ENCODE results near the gene CHCHD4. TPM values are rescaled to one million over a fixed set of nuclear protein-coding genes. Genes with fewer than 3 reads are reported as not detected.

The CHCHD4 gene
- total and polyA plus RNA-seq, 2 experiments from 2014 or later = 31.1 to 39.2 TPM

DNA sequence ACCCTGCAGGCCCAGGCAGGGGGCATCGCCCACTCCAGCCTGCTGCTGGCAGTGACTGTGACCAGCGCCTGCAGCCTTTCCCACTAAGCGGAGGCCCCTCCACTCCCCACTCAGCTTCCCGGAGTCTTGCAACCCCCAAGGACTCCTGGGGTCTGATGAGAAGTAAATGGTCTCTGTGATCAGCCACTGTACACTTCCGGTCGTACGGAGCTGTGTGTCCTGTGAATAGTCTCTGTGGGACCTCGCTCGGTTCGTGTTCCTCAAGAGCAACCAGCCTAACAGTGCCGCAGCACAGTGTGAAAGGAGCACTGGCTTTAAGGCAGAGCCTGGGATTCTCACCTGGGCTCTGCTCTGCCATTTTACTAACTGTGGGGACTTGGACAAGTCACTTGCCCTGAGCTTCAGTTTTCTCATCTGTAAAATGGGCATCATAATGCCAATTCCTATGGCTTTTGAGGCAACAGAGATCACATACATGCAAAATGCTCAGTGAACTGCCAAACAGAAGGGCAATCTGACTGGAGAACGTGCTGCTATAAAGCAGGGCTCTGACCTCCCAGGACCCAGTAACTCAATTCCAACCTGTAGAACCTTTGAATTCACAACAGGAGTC is 26.9 kb upstream of the CHCHD4 start:
- TF ChIP-seq EZH2 (IDR thresholded peaks at IDR 0.05; ENCODE audit: low read depth, unreplicated experiment) (no peak), ZNF114 (CRISPR knock-in tag; IDR thresholded peaks at IDR 0.05) (no peak)
- TF ChIP-seq, protein P1, sequence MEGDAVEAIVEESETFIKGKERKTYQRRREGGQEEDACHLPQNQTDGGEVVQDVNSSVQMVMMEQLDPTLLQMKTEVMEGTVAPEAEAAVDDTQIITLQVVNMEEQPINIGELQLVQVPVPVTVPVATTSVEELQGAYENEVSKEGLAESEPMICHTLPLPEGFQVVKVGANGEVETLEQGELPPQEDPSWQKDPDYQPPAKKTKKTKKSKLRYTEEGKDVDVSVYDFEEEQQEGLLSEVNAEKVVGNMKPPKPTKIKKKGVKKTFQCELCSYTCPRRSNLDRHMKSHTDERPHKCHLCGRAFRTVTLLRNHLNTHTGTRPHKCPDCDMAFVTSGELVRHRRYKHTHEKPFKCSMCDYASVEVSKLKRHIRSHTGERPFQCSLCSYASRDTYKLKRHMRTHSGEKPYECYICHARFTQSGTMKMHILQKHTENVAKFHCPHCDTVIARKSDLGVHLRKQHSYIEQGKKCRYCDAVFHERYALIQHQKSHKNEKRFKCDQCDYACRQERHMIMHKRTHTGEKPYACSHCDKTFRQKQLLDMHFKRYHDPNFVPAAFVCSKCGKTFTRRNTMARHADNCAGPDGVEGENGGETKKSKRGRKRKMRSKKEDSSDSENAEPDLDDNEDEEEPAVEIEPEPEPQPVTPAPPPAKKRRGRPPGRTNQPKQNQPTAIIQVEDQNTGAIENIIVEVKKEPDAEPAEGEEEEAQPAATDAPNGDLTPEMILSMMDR (conservative IDR thresholded peaks at IDR 0.05; ENCODE audit: low read depth in 2 of 2) = no peak
- Histone ChIP-seq H3K9me2 (ENCODE audit: insufficient read depth) (no peaks in the 10 kb centered on the region), H4K20me1 (replicated peaks; ENCODE audit: insufficient read depth) (peaks cover 8% of the 10 kb centered on the region), H3K36me3 (ENCODE audit: insufficient read depth) (peaks cover 3% of the 10 kb centered on the region), H3K4me1 (ENCODE audit: insufficient read depth) (peaks cover 8% of the 10 kb centered on the region), H3K79me2 (replicated peaks; ENCODE audit: insufficient read depth) (no peaks in the 10 kb centered on the region), H3F3A (replicated peaks; ENCODE audit: low read depth) (no peaks in the 10 kb centered on the region), H3K27ac (ENCODE audit: low read depth) (no peak overlapping the region), H3K4me3 (no peak overlapping the region), H3K27me3 (ENCODE audit: insufficient read depth) (no peaks in the 10 kb centered on the region), H3K4me2 (no peak overlapping the region), H2AFZ (no peak overlapping the region)
- Mint-ChIP-seq H3K4me3 (no peak overlapping the region), H3K4me1 (peaks cover 17% of the 10 kb centered on the region), H3K27ac (no peak overlapping the region), H3K36me3 (ENCODE audit: low read depth) (peaks cover 47% of the 10 kb centered on the region), H3K27me3 (ENCODE audit: insufficient read depth, low read depth, poor library complexity) (peaks cover 11% of the 10 kb centered on the region), H3K9me3 (no peaks in the 10 kb centered on the region)
- no peak for ATAC-seq
- no peak for DNase-seq (ENCODE audit: low spot score)

DNA sequence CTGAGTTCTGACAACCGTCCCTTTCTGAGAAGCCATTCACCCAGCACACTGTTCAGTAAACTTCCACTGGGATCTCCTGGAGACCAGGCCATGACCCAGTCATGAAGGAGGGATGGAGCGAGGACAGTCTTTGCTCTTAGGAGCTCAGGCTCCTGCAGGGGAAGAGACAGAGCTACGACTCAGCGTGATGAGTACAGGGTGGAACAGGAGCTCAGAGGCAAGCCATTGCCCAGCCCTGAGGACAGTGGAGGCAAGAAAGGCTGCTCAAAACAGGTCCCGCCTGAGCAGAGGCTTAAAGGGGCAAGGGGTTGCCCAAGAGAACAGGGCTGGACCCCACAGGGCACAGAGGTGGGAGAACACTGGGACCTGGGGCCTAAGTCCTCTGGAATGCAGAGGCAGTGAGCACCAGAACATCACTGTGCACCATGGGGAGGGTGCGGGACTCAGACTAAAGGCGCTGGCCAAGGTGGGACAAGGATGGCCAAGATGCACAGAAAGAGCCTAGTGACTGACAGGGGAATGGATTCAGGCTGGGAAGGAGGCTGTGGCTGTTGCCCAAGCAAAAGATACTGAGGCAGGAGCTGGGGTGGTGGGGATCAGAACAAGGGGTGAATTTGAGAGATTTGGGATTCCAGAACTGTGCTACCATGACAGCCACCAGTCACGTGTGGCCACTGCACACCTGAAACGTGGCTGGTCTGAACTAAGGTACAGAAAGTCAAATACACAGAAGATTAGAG is 26.0 kb upstream of the CHCHD4 start:
- H3K27ac Mint-ChIP-seq = no peak overlapping the region
- TF ChIP-seq CREB1 (CRISPR knock-in tag; IDR thresholded peaks at IDR 0.05; ENCODE audit: low read depth) (no peak), EZH2phosphoT487 (IDR thresholded peaks at IDR 0.05; ENCODE audit: unreplicated experiment) (no peak), ZNF114 (CRISPR knock-in tag; IDR thresholded peaks at IDR 0.05) (no peak), STAT1 (IDR thresholded peaks at IDR 0.05; ENCODE audit: unreplicated experiment) (no peak)
- TF ChIP-seq, protein P1 (conservative IDR thresholded peaks at IDR 0.05; ENCODE audit: low read depth in 2 of 2) = no peak
- TF ChIP-seq, protein P2, sequence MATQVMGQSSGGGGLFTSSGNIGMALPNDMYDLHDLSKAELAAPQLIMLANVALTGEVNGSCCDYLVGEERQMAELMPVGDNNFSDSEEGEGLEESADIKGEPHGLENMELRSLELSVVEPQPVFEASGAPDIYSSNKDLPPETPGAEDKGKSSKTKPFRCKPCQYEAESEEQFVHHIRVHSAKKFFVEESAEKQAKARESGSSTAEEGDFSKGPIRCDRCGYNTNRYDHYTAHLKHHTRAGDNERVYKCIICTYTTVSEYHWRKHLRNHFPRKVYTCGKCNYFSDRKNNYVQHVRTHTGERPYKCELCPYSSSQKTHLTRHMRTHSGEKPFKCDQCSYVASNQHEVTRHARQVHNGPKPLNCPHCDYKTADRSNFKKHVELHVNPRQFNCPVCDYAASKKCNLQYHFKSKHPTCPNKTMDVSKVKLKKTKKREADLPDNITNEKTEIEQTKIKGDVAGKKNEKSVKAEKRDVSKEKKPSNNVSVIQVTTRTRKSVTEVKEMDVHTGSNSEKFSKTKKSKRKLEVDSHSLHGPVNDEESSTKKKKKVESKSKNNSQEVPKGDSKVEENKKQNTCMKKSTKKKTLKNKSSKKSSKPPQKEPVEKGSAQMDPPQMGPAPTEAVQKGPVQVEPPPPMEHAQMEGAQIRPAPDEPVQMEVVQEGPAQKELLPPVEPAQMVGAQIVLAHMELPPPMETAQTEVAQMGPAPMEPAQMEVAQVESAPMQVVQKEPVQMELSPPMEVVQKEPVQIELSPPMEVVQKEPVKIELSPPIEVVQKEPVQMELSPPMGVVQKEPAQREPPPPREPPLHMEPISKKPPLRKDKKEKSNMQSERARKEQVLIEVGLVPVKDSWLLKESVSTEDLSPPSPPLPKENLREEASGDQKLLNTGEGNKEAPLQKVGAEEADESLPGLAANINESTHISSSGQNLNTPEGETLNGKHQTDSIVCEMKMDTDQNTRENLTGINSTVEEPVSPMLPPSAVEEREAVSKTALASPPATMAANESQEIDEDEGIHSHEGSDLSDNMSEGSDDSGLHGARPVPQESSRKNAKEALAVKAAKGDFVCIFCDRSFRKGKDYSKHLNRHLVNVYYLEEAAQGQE (IDR thresholded peaks at IDR 0.05; ENCODE audit: unreplicated experiment) = no peak
- TF ChIP-seq, protein P3, sequence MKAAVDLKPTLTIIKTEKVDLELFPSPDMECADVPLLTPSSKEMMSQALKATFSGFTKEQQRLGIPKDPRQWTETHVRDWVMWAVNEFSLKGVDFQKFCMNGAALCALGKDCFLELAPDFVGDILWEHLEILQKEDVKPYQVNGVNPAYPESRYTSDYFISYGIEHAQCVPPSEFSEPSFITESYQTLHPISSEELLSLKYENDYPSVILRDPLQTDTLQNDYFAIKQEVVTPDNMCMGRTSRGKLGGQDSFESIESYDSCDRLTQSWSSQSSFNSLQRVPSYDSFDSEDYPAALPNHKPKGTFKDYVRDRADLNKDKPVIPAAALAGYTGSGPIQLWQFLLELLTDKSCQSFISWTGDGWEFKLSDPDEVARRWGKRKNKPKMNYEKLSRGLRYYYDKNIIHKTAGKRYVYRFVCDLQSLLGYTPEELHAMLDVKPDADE (IDR thresholded peaks at IDR 0.05) = no peak

More for the DNA sequence above, 26.0 kb upstream of the CHCHD4 start:
- DNase-seq (ENCODE audit: low spot score) (no peak), ATAC-seq (no peak)
- H3K4me3 Mint-ChIP-seq = no peak overlapping the region
- H3F3A ChIP-seq (replicated peaks; ENCODE audit: low read depth) = no peaks in the 10 kb centered on the region
- no peak overlapping the region for H3K4me2 ChIP-seq
- H3K79me2 ChIP-seq (replicated peaks; ENCODE audit: insufficient read depth) = no peaks in the 10 kb centered on the region
- H3K36me3 ChIP-seq (ENCODE audit: insufficient read depth) = peaks cover under 1% of the 10 kb centered on the region
- H3K27me3 Mint-ChIP-seq (ENCODE audit: insufficient read depth, low read depth, poor library complexity) = peaks cover 14% of the 10 kb centered on the region
- H3K36me3 Mint-ChIP-seq (ENCODE audit: low read depth) = peaks cover 47% of the 10 kb centered on the region
- H3K27ac ChIP-seq (ENCODE audit: low read depth) = no peak overlapping the region
- peaks cover 8% of the 10 kb centered on the region for H3K4me1 ChIP-seq (ENCODE audit: insufficient read depth)
- no peaks in the 10 kb centered on the region for H3K9me2 ChIP-seq (ENCODE audit: insufficient read depth)
- no peak overlapping the region for H2AFZ ChIP-seq
- H3K4me3 ChIP-seq = no peak overlapping the region
- H3K27me3 ChIP-seq (ENCODE audit: insufficient read depth) = no peaks in the 10 kb centered on the region
- H3K9me3 Mint-ChIP-seq = no peaks in the 10 kb centered on the region
- H3K4me1 Mint-ChIP-seq = peaks cover 22% of the 10 kb centered on the region
- H4K20me1 ChIP-seq (replicated peaks; ENCODE audit: insufficient read depth) = peaks cover 8% of the 10 kb centered on the region

All from GM23338 (cell line).